Stimulated activated CD8-positive, alpha-beta memory T cell treated with anti-CD3 and anti-CD28 coated beads, Interleukin-15, amount 100 ng/mL, for 1 hour (primary cell): ENCODE data around the gene CNIH2.
"Not testable (repeated sequence)": the region's sequence is repeated elsewhere in the genome, so short reads cannot be mapped to it uniquely, and the experiment has no call there.

Experiments
- DNase-seq: peaks from one replicate; pipeline ENCODE4 v3.0.0-alpha.2; 2020; ENCODE audit warnings: low read depth

The CNIH2 gene

GRCh38 chr11:66315498-66315885 lies 37.5 kb downstream of the CNIH2 start:
- no peak for DNase-seq

- no peak for DNase-seq
These were observed 38.2 kb downstream of the CNIH2 start for GRCh38 chr11:66315921-66316811.

- no peak for DNase-seq
These were observed 38.9 kb downstream of the CNIH2 start, which contains the start of gene CD248 for GRCh38 chr11:66316849-66317251. Gene CD248, minus strand, starts transcription at chr11:66317044. Its CDS starts 17 bp downstream, at chr11:66317027.

DNA sequence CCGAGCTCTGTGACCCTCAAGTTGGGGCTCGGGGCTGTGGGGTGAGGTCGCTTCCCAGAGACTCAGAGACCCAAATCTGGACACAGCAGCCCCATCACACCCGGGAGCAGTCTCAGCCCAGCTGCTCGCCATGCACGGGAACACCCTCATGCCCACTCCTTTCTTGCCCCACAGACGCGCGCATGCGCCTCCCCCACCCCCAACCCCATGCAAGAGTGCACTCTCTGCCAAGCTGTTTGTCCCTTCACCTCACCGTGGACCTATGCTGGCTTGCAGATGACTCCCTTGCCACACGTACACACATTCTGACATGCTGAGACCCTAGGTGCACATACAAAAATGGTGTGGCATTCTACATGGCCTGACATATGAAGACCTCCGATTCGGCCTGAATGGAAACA lies 39.3 kb downstream of the CNIH2 start:
- DNase-seq = no peak

- DNase-seq = peak; percentile 53
These were observed 40.0 kb downstream of the CNIH2 start for GRCh38 chr11:66317723-66318599.

GRCh38 chr11:66318600-66318970 lies 40.6 kb downstream of the CNIH2 start:
- no peak for DNase-seq

DNA sequence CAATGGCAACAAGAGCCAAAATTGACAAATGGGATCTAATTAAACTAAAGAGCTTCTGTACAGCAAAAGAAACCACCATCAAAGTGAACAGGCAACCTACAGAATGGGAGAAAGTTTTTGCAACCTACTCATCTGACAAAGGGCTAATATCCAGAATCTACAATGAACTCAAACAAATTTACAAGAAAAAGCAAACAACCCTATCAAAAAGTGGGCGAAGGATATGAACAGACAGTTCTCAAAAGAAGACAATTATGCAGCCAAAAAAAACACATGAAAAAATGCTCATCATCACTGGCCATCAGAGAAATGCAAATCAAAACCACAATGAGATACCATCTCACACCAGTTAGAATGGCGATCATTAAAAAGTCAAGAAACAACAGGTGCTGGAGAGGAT lies 42.3 kb downstream of the CNIH2 start:
- not testable (repeated sequence) for DNase-seq

GRCh38 chr11:66320748-66321147 lies 42.8 kb downstream of the CNIH2 start:
- not testable (repeated sequence) for DNase-seq

GRCh38 chr11:66321606-66322005 lies 43.6 kb downstream of the CNIH2 start:
- DNase-seq = no peak

GRCh38 chr11:66322732-66323427 lies 44.9 kb downstream of the CNIH2 start:
- DNase-seq = no peak

DNA sequence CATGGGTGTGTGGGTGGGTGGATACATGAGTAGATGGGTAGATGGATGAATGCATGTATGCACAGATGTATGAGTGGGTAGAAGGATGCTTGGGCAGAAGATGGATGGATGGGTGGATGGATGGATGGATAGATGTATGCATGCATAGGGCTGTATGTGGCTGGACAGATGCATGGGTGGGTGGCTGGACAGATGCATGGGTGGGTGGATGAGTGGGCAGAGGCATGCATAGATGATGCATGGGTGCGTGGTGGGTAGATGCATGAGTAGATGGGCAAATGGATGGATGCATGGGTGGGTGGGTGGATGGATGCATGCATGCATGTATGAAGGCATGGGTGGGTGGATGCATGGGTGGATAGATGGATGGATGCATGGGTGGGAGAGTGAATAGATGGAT lies 45.7 kb downstream of the CNIH2 start:
- DNase-seq = no peak

DNA sequence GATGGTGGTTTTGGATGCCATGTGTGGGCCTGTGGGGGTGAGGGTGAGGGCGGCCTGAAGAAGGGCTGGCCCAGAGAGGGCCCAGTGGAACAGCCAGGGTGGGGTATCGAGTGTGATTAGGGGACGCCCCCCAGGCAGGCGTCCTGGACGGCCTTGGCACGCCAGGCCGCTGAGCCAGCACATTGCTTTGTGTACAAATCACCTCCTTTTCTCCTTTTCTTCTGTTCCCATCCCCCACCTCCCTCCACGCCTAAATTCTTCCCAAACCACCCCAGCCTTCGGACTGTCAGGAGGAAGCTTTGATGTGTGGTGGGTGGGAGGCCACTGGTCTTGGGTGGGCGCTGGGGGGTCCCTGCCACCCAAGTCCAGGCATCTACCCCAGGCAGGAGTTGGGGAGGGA lies 46.7 kb downstream of the CNIH2 start:
- DNase-seq = no peak

- no peak for DNase-seq
These were observed 47.3 kb downstream of the CNIH2 start for GRCh38 chr11:66325263-66325671.

- no peak for DNase-seq
These were observed 48.5 kb downstream of the CNIH2 start for GRCh38 chr11:66326261-66327111.

DNA sequence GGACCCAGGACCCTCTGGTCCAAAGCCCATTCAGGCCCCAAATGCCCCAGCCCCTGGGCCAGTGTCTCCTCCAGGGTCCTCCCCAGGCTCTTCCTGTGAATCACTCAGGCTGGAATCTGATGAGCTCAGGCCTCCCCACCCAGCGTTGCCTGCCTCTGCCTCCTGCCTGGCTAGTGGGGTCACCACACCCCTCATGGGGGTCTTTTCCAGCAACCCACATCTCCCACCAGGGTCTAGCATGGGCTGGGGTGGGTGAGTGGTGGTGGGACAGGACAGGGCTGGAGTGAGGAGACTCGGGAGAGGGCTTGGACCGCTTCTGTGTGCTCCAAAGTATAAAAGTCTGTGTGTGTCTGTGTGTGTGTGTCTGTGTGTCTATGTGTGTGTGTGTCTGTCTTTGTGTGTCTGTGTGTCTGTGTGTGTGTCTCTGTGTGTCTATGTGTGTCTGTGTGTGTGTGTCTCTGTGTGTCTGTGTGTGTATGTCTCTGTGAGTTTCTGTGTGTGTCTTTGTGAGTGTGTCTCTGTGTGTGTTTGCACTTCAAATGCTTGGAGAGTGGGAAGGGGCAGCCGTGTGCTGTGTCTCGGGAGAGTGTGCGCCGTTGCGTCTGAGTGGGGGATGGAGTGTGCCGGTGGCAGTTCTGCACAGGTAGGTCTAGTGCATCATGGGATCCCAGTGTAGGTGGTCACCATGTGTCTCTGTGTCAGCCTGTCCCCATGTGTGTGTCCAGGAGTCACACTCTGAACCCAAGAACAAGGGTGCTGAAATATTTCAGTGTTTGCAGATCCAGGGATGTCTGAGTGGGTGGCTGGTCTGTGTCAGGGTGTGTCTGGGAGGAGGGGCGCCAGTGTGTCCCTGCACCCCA lies 49.4 kb downstream of the CNIH2 start:
- DNase-seq = no peak

GRCh38 chr11:66328031-66328301 lies 50.0 kb downstream of the CNIH2 start:
- DNase-seq = no peak

DNA sequence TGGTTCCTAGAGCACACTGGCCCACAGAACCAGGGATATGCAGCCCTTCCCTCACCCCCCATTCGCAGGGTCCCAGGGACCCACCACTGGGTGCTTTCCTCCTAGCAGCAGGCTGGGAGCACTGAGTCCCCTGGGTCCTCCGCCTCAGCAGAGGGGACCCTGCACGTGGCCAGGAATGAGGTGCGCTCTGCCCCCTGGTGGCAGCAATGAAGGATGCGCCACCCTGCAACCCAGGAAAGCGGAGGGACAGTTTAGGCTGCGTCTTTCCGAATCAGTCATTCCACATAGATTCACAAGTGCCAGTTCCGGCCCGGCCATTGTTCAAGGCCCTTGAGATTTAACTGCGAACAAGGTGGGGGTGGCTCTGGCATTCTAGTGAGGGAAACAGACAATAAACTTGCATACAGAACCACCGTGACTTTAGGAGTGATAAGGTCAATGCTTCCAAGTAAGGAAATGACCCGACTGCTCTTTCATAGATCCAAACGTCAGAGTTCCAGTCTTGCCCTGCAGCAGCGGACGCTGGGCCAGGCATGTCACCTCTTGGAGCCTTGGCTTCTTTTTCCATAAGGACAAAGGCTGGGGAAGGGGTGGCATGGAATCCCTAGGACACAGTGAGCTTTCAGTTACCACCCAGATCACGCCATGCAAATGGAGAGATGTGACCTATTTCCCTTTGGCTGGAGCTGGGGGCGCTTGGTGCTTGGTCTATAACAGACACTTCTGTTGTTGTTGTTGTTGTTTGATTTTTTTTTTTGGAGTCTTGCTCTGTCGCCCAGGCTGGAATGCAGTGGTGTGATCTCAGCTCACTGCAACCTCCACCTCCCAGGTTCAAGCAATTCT lies 50.5 kb downstream of the CNIH2 start:
- peak; percentile 62 for DNase-seq

GRCh38 chr11:66329165-66329673 lies 51.2 kb downstream of the CNIH2 start:
- DNase-seq = no peak

- no peak for DNase-seq
These were observed 53.0 kb downstream of the CNIH2 start for GRCh38 chr11:66330931-66331330.
